Measurements from ENCODE around the gene HNRNPUL1. TPM values are rescaled to one million over a fixed set of nuclear protein-coding genes. Genes with fewer than 3 reads are reported as not detected.

HNRNPUL1 gene
- polyA plus RNA-seq, 10 donors, result 141 to 171 (median 152) TPM

- DNase-seq, result no peak
These were observed 31.5 kb upstream of the HNRNPUL1 start for GRCh38 chr19:41232686-41233085.

GRCh38 chr19:41233748-41234240, 30.4 kb upstream of the HNRNPUL1 start:
- peak in 2 of 3 donors; percentile 16 to 39 for DNase-seq

DNA sequence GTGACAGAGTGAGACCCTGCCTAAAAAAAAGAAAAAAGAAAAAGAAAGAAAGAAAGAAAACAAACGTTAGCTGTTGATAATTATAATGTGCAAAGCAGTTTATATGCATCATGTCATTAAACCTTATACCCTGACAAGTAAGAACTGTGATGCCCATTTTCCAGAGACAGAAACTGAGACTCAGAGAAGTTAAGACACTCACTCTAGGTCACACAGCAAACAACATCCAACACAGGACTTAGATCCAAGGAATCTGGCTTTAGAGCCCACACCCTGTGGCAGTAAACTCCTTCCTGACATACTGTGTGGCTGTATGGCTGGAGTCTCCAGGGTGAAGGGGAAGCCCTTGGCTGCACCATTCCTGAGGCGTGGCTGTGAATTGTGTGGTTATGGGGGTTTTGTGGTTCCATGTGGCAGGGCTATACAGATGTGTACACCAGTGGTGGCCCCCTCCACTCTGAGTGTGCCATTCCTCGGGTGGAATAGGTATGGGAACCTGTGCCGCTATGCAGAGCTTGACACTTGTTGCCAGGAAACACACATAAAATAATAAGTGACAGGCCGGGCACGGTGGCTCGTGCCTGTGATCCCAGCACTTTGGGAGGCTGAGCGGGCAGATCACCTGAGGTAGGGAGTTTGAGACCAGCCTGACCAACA, 29.5 kb upstream of the HNRNPUL1 start:
- no peak for DNase-seq

DNA sequence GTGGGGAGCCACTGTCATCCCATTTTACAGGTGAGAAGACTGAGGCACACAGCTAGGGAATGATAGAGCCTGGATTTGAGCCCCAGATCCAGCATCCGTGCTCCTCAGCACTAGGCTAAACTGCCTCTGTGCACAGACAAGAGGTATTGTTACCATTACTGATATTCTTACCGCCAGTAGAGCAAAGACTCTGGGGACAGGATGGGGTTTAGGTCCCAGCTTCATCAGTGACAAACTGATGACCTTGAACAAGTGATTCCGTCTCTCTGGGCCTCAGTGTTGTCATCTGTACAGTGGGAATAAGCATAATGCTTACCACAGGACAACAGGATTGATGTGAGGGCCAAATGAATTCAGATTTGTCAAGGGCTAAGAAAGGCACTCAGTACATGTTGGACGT, 28.7 kb upstream of the HNRNPUL1 start:
- no peak for DNase-seq

DNA sequence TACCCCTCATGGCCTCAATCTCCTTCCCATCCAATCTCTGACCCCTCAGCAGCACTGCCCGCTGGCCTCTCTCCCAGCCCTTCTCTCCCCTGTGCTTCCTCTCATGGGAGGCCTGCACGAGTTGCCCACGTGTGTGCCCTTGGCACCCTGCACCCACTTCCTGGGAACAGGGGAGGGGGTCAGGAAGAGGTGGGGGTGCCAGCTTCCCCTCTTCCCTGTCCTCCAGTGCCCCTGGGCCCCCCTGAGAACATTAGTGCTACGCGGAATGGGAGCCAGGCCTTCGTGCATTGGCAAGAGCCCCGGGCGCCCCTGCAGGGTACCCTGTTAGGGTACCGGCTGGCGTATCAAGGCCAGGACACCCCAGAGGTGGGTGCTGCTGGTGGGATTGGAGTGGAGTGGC, 25.9 kb upstream of the HNRNPUL1 start:
- DNase-seq, result no peak

DNA sequence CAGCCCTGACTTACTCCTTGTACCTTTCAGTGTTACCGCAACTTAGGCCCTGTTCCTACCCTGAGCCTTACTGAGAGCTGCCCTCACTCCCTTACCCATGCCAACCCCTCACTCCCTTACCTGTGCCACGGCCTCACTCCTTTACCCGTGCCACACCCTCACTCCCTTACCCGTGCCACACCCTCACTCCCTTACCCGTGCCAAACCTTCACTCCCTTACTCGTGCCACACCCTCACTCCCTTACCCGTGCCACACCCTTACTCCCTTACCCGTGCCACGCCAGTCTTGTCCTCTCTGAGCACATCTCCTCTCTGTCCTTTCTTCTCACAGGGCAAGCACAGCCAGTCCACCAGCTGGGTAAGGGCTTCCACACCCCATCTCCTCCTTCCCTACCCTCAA, 24.8 kb upstream of the HNRNPUL1 start:
- DNase-seq, result no peak

GRCh38 chr19:41239961-41240574, 24.1 kb upstream of the HNRNPUL1 start:
- DNase-seq, result no peak

GRCh38 chr19:41241859-41242258, 22.3 kb upstream of the HNRNPUL1 start:
- no peak for DNase-seq

- DNase-seq, result no peak
These were observed 20.1 kb upstream of the HNRNPUL1 start for GRCh38 chr19:41244117-41244516.

DNA sequence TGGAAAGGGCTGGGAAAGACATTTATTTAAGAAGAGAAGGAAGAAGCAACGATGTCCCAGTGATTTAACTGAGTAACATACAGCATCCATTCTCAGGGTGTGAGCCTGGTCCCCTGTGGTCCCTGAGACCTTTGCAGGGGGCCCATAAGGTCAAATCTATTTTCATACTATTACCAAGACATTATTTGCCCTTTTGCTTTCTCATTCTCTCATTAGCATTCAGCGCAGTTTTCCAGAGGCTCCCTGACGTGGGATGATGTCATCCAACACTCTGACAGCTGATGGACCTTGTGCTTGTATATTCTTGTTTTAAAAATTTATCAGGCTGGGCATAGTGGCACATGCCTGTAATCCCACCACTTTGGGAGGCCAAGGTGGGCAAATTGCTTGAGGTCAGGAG, 18.3 kb upstream of the HNRNPUL1 start:
- DNase-seq, result no peak

DNA sequence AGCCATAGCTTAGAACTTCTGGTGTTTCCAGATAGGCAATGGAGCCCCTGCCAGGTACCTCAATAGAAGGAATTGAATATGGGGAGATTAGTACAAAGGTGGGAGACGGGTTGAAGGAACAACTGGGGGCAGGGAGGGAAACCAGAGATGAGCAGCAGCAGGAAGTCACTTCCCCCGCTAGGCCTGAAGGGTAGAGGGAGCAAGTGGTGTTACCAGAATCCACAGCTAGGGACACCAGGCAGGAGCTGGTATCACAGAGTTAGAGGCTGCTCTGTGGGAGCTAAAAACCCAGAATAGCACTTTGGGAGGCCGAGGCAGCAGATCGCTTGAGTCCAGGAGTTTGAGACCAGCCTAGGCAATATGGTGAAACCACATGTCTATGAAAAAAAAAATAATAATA, 15.3 kb upstream of the HNRNPUL1 start:
- no peak for DNase-seq

GRCh38 chr19:41249707-41250423, 14.3 kb upstream of the HNRNPUL1 start:
- no peak for DNase-seq

GRCh38 chr19:41253660-41254059, 10.5 kb upstream of the HNRNPUL1 start:
- DNase-seq, result no peak

DNA sequence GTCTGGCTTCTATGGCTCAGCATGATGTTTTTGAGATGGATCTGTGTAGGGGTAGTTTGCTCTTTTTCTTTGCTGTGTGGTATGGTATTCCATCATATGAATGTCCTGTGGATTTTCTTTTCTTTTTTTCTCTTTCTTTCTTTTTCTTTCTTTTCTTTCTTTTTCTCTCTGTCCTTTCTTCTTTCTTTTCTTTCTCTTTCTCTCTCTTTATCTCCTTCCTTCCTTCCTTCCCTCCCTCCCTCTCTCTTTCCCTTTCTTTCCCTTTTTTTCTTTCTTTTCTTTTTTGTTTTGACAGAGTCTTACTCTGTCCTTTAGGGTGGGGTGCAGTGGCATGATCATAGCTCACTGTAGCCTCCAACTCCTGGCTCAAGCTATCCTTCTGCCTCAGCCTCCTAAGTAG, 9.0 kb upstream of the HNRNPUL1 start:
- no peak for DNase-seq

GRCh38 chr19:41261474-41262190, 2.5 kb upstream of the HNRNPUL1 start:
- no peak for DNase-seq

- DNase-seq, result peak in 2 of 3 donors; percentile 52 to 63
These were observed 926 bp upstream of the HNRNPUL1 start for GRCh38 chr19:41263042-41263849.

DNA sequence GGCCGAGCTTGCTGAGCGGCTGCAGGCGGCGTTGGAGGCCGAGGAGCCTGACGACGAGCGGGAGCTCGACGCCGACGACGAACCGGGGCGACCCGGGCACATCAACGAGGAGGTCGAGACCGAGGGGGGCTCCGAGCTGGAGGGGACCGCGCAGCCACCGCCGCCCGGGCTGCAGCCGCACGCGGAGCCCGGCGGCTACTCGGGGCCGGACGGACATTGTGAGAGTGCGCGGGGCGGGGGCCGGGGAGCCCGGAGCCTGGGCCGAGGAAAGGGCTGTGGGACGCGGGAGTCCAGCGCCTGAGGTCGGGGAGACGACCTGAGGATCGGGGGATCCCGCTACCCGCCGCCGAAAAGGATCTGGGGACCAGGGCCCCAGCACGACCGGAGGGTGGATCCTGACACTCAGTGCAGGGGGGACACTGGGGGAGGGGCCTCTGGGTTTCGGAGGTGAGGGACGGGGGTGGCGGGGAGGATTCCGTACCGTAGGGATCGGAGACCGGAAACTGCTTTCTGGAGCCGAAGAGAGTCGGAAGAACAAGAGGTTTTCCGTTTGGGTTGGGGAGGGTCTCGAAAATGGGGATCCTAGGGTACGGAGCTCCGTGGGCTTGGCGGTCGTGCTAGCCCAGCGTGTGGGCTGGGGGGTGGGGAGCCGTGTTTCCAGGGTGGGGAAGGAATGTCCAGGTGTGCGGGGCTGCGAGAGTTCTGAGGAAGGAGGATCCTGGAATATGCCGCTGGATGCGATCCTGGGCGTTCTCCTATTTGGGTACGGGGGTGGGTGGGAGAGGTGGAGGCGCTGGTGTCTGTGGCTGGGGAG, 616 bp downstream of the HNRNPUL1 start:
- peak; percentile 18 to 81 (median 63) for DNase-seq

GRCh38 chr19:41265395-41266153, 1.4 kb downstream of the HNRNPUL1 start:
- DNase-seq, result peak; percentile 6 to 54 (median 18)

DNA sequence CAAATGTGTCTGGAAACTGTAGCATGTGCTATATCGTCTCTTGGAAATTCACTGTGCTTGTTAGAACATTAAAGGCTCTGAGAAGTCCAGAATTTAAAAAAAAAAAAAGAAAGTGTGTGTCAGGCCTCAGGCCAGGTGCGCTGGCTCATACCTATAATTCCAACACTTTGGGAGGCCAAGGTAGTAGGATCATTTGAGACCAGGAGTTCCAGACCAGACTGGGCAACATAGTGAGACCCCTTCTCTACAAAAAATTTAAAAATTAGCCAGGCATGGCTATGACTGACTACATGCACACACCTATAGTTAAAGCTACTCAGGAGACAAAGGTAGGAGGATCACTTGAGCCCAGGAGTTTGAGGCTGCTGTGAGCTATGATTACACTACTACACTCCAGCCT, 4.9 kb downstream of the HNRNPUL1 start:
- DNase-seq, result no peak

- DNase-seq, result no peak
These were observed 5.4 kb downstream of the HNRNPUL1 start for GRCh38 chr19:41269571-41269970.
